Keratinocyte (primary cell): Measurements from ENCODE around the gene TKT. TPM values are rescaled to one million over a fixed set of nuclear protein-coding genes. Genes with fewer than 3 reads are reported as not detected.

Source experiments
- DNase-seq: peaks from one replicate; pipeline ENCODE4 v3.0.0-alpha.2; 2011; ENCODE audit warnings: low read depth, missing footprints, low spot score
- FAIRE-seq: peaks from 2 replicates; lab custom pipeline; 2011; peaks lifted over from hg19 to GRCh38; lab: Jason Lieb, UNC
- H2AFZ ChIP-seq: 2 replicates; pipeline ENCODE4 v1.6.0; 2012; ENCODE audit warnings: low read length, control low read depth, inconsistent platforms; ENCODE audit not compliant: control insufficient read depth
- H3K27ac ChIP-seq: 2 replicates; pipeline ENCODE4 v1.5.1; 2011; ENCODE audit warnings: low read length; ENCODE audit not compliant: control insufficient read depth, insufficient read depth
- H3K27me3 ChIP-seq: 3 replicates; pipeline ENCODE4 v1.6.0; 2011; ENCODE audit warnings: low read length; ENCODE audit not compliant: control insufficient read depth, insufficient read depth; ENCODE audit errors: extremely low read depth
- H3K36me3 ChIP-seq, 2 experiments: 2 replicates in 1 of 2; 3 replicates in 1 of 2; pipeline ENCODE4 v1.5.1; 2011; ENCODE audit warnings: low read length in 2 of 2, mild to moderate bottlenecking in 1 of 2; ENCODE audit not compliant: control insufficient read depth in 2 of 2, insufficient read depth in 2 of 2; ENCODE audit errors: extremely low read depth in 1 of 2
- H3K4me1 ChIP-seq: 3 replicates; pipeline ENCODE4 v1.5.1; 2011; ENCODE audit warnings: low read length; ENCODE audit not compliant: control insufficient read depth, insufficient read depth; ENCODE audit errors: extremely low read depth
- H3K4me2 ChIP-seq: 3 replicates; pipeline ENCODE4 v1.6.0; 2011; ENCODE audit warnings: low read depth, low read length; ENCODE audit not compliant: control insufficient read depth, insufficient read depth; ENCODE audit errors: extremely low read depth
- H3K4me3 ChIP-seq, 3 experiments: fragments of 200-600 bp in 1 of 3; sonication (generic) in 1 of 3; 2 replicates in 2 of 3; 3 replicates in 1 of 3; pipeline ENCODE4 v1.5.1; 2011 to 2016; ENCODE audit warnings: low read length in 3 of 3, mild to moderate bottlenecking in 3 of 3, control low read depth in 2 of 3, inconsistent platforms in 1 of 3, low read depth in 1 of 3, mixed read lengths in 1 of 3, mixed run types in 1 of 3, moderate library complexity in 1 of 3; ENCODE audit not compliant: control insufficient read depth in 2 of 3, insufficient read depth in 2 of 3; ENCODE audit errors: extremely low read depth in 1 of 3
- H3K79me2 ChIP-seq: 2 replicates; pipeline ENCODE4 v1.6.0; 2012; ENCODE audit warnings: low read length; ENCODE audit not compliant: control insufficient read depth, insufficient read depth
- H3K9ac ChIP-seq: 3 replicates; pipeline ENCODE4 v1.6.0; 2011; ENCODE audit warnings: low read length; ENCODE audit not compliant: control insufficient read depth, insufficient read depth; ENCODE audit errors: extremely low read depth
- H3K9me1 ChIP-seq: 3 replicates; pipeline ENCODE4 v1.6.0; 2011; ENCODE audit warnings: low read length; ENCODE audit not compliant: control insufficient read depth, insufficient read depth; ENCODE audit errors: extremely low read depth
- H3K9me3 ChIP-seq: 2 replicates; pipeline ENCODE4 v1.5.1; 2012; ENCODE audit warnings: low read depth, low read length; ENCODE audit not compliant: control insufficient read depth
- H4K20me1 ChIP-seq: 3 replicates; pipeline ENCODE4 v1.6.0; 2011; ENCODE audit warnings: low read length; ENCODE audit not compliant: control insufficient read depth, insufficient read depth; ENCODE audit errors: extremely low read depth
- EZH2 ChIP-seq: IDR thresholded peaks from one replicate; pipeline ENCODE4 v1.6.1; 2012; ENCODE audit warnings: inconsistent platforms, mild to moderate bottlenecking, low read length, moderate library complexity
- dilution Hi-C: fragments of 300-500 bp; cut with MboI; formaldehyde crosslinking; loops from one replicate; pipeline ENCODE4 v1.7.0; 2020; ENCODE audit warnings: low sequenced_read_pairs; ENCODE audit not compliant: extremely low pct_ligation_motif_present
- polyA plus RNA-seq, 5 experiments: library from polyadenylated mRNA; depleted of rRNA in 3 of 5; stranded (reverse) in 3 of 5; stranded (forward) in 1 of 5; unstranded in 1 of 5; fragments of >200 nt; gene quantifications; 1 replicate in 1 of 5; 2 replicates in 3 of 5; 3 replicates in 1 of 5; pipeline versions ENCODE4 v1.2.1 to v1.2.3, GENCODE V29; 2011 to 2012; ENCODE audit warnings: missing spikeins in 2 of 5, low read depth in 1 of 5, low replicate concordance in 1 of 5
- TF ChIP-seq, protein P1 (sequence below), 3 experiments: IDR thresholded peaks in 1 of 3; conservative IDR thresholded peaks in 1 of 3; optimal IDR thresholded peaks in 1 of 3; 2 replicates in 2 of 3; 3 replicates in 1 of 3; pipeline versions ENCODE3 to v1.5.1; 2011; ENCODE audit warnings: low read length in 3 of 3, mild to moderate bottlenecking in 3 of 3, moderate library complexity in 2 of 3, control low read depth in 1 of 3, inconsistent platforms in 1 of 3; ENCODE audit not compliant: insufficient read depth in 2 of 3; ENCODE audit errors: extremely low read depth in 1 of 3

TKT gene
- polyA plus RNA-seq, 1 donor (not counting 4 experiments of a cell fraction or from before 2014, with no cell fraction given) = 266 TPM

DNA sequence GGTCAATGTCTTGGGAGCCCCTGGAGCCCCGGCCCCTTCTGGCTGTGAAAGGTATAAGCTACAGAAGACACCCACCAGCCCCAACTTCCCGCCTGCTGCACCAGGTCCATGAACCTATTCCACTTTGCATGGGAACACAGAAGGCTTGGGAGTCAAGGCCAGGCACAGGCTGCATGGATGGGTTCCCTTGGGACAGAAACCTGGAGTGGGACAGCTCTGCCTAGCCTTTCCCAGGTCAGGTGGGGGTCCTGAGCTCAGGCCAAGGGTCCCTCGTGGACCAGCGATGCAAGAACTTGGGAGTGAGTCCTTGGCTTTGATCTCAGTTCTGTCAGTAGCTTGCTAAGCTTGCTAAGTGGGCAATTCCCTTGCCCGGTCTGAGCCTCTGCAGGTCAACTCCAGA lies 25.0 kb downstream of the TKT start:
- no peaks in the 10 kb centered on the region for H3K9me3 ChIP-seq
- H3K9me1 ChIP-seq = no peaks in the 10 kb centered on the region
- H3K4me1 ChIP-seq = peaks cover under 1% of the 10 kb centered on the region
- H3K9ac ChIP-seq = no peak overlapping the region
- H3K79me2 ChIP-seq = peaks cover 33% of the 10 kb centered on the region
- dilution Hi-C loops = no loop called here
- no peak for FAIRE-seq
- no peak overlapping the region for H3K4me2 ChIP-seq
- peaks cover 81 to 88% of the 10 kb centered on the region in 2 experiments for H3K36me3 ChIP-seq
- H4K20me1 ChIP-seq = peaks cover 7% of the 10 kb centered on the region
- TF ChIP-seq EZH2 = no peak
- TF ChIP-seq, protein P1, sequence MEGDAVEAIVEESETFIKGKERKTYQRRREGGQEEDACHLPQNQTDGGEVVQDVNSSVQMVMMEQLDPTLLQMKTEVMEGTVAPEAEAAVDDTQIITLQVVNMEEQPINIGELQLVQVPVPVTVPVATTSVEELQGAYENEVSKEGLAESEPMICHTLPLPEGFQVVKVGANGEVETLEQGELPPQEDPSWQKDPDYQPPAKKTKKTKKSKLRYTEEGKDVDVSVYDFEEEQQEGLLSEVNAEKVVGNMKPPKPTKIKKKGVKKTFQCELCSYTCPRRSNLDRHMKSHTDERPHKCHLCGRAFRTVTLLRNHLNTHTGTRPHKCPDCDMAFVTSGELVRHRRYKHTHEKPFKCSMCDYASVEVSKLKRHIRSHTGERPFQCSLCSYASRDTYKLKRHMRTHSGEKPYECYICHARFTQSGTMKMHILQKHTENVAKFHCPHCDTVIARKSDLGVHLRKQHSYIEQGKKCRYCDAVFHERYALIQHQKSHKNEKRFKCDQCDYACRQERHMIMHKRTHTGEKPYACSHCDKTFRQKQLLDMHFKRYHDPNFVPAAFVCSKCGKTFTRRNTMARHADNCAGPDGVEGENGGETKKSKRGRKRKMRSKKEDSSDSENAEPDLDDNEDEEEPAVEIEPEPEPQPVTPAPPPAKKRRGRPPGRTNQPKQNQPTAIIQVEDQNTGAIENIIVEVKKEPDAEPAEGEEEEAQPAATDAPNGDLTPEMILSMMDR (optimal IDR thresholded peaks at IDR 0.05 in 1 of 3, IDR thresholded peaks at IDR 0.05 in 1 of 3, conservative IDR thresholded peaks at IDR 0.05 in 1 of 3; ENCODE audit: extremely low read depth in 1 of 3, insufficient read depth in 2 of 3, low read length in 3 of 3) = no peak
- no peaks in the 10 kb centered on the region for H3K27me3 ChIP-seq
- no peak overlapping the region for H2AFZ ChIP-seq
- H3K4me3 ChIP-seq = no peak overlapping the region
- no peak overlapping the region for H3K27ac ChIP-seq
- no peak for DNase-seq

DNA sequence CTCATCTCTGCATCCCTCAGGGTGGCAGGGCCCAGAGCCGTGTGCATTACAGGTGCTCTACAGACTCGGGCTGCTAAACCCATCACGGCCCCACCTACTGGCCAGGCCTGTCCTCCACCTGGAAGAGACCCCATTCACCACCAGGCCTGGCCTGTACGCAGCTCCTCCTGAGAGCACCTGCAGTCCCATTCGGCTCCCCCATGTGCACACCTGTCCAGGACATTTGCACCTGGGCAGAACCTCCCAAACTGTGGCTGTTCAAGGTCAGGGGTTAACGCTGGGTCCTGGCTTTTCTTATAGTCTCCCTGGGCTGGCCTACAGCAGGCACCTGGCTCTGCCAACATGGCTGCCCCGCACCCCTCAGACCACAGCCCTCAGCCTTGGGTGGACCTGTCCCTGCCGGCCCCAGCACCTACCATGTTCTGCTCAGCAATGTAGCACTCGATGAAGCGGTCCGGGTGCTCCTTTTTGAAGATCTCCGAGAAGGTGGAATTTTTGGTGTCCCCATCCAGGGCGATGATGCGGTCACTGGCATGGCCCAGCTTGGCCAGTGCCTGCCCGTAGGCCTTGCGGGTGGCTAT lies 25.7 kb downstream of the TKT start:
- FAIRE-seq (no peak), DNase-seq (no peak)
- Histone ChIP-seq H2AFZ (no peak overlapping the region), H3K4me3 (no peak overlapping the region), H3K9me1 (no peaks in the 10 kb centered on the region), H3K27ac (no peak overlapping the region), H3K4me1 (no peaks in the 10 kb centered on the region), H3K79me2 (peaks cover 26% of the 10 kb centered on the region), H4K20me1 (peaks cover 7% of the 10 kb centered on the region), H3K9me3 (no peaks in the 10 kb centered on the region), H3K4me2 (no peak overlapping the region), H3K27me3 (no peaks in the 10 kb centered on the region), H3K36me3 (peaks cover 84 to 88% of the 10 kb centered on the region in 2 experiments), H3K9ac (no peak overlapping the region)
- TF ChIP-seq EZH2 = no peak
- TF ChIP-seq, protein P1 (optimal IDR thresholded peaks at IDR 0.05 in 1 of 3, IDR thresholded peaks at IDR 0.05 in 1 of 3, conservative IDR thresholded peaks at IDR 0.05 in 1 of 3; ENCODE audit: extremely low read depth in 1 of 3, insufficient read depth in 2 of 3, low read length in 3 of 3) = no peak
- dilution Hi-C loops = no loop called here
